Testis (tissue), 2 donors: ENCODE measurements around the gene ARSI.

Experiments
- POLR2A ChIP-seq: fragments of 450-650 bp; IDR thresholded peaks from one replicate; pipeline ENCODE4 v1.6.1; 2017; ENCODE audit warnings: antibody characterized with exemption, mild to moderate bottlenecking, moderate library complexity
- TF ChIP-seq, protein P1 (sequence below), 3 experiments: fragments of 450-650 bp in 2 of 3; fragments of 200-600 bp in 1 of 3; sonication (generic) in 1 of 3; IDR thresholded peaks; one replicate each; pipeline ENCODE4 v1.5.1; 2016 to 2019; ENCODE audit warnings: antibody characterized with exemption in 3 of 3, mild to moderate bottlenecking in 2 of 3, moderate library complexity in 1 of 3

GRCh38 chr5:150281987-150282386 lies 20.7 kb downstream of the ARSI start:
- TF ChIP-seq, protein P1, sequence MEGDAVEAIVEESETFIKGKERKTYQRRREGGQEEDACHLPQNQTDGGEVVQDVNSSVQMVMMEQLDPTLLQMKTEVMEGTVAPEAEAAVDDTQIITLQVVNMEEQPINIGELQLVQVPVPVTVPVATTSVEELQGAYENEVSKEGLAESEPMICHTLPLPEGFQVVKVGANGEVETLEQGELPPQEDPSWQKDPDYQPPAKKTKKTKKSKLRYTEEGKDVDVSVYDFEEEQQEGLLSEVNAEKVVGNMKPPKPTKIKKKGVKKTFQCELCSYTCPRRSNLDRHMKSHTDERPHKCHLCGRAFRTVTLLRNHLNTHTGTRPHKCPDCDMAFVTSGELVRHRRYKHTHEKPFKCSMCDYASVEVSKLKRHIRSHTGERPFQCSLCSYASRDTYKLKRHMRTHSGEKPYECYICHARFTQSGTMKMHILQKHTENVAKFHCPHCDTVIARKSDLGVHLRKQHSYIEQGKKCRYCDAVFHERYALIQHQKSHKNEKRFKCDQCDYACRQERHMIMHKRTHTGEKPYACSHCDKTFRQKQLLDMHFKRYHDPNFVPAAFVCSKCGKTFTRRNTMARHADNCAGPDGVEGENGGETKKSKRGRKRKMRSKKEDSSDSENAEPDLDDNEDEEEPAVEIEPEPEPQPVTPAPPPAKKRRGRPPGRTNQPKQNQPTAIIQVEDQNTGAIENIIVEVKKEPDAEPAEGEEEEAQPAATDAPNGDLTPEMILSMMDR (IDR thresholded peaks at IDR 0.05): no peak
- no peak for TF ChIP-seq POLR2A
